ENCODE measurements around the gene RAB4A.
"Not testable (repeated sequence)": the region's sequence is repeated elsewhere in the genome, so short reads cannot be mapped to it uniquely, and the experiment has no call there.

The RAB4A gene

GRCh38 chr1:229286099-229286766 is 15.3 kb downstream of the RAB4A start:
- Mint-ChIP-seq H3K27me3 (no peaks in the 10 kb centered on the region), H3K9me3 (peaks cover 4% of the 10 kb centered on the region), H3K27ac (no peak overlapping the region), H3K36me3 (peaks cover 34% of the 10 kb centered on the region), H3K4me1 (peaks cover 24% of the 10 kb centered on the region), H3K4me3 (no peak overlapping the region)
- no peak for ATAC-seq (ENCODE audit: low read depth)
- DNase-seq (ENCODE audit: low spot score in 2 of 2), result no peak

- no peak overlapping the region for H3K4me3 Mint-ChIP-seq
- H3K9me3 Mint-ChIP-seq, result peaks cover 4% of the 10 kb centered on the region
- no peak for DNase-seq (ENCODE audit: low spot score in 2 of 2)
- H3K27me3 Mint-ChIP-seq, result no peaks in the 10 kb centered on the region
- no peak overlapping the region for H3K27ac Mint-ChIP-seq
- H3K4me1 Mint-ChIP-seq, result peaks cover 22% of the 10 kb centered on the region
- H3K36me3 Mint-ChIP-seq, result peaks cover 35% of the 10 kb centered on the region
- ATAC-seq (ENCODE audit: low read depth), result no peak
Observed at GRCh38 chr1:229287267-229287666, 16.4 kb downstream of the RAB4A start.

- ATAC-seq (ENCODE audit: low read depth), result no peak
- H3K27me3 Mint-ChIP-seq, result no peaks in the 10 kb centered on the region
- peaks cover 14% of the 10 kb centered on the region for H3K4me1 Mint-ChIP-seq
- no peak for DNase-seq (ENCODE audit: low spot score in 2 of 2)
- no peak overlapping the region for H3K4me3 Mint-ChIP-seq
- H3K9me3 Mint-ChIP-seq, result peaks cover 4% of the 10 kb centered on the region
- no peak overlapping the region for H3K27ac Mint-ChIP-seq
- H3K36me3 Mint-ChIP-seq, result peaks cover 26% of the 10 kb centered on the region
Observed at GRCh38 chr1:229288516-229288915, 17.6 kb downstream of the RAB4A start.

- not testable (repeated sequence) for H3K27me3 Mint-ChIP-seq; DNase-seq (ENCODE audit: low spot score in 2 of 2); ATAC-seq (ENCODE audit: low read depth); H3K9me3 Mint-ChIP-seq; H3K4me3 Mint-ChIP-seq; H3K27ac Mint-ChIP-seq
- H3K4me1 Mint-ChIP-seq, result peaks cover 14% of the 10 kb centered on the region
- peaks cover 29% of the 10 kb centered on the region for H3K36me3 Mint-ChIP-seq
Observed at GRCh38 chr1:229291686-229292085, 20.8 kb downstream of the RAB4A start.

- Mint-ChIP-seq H3K27me3 (no peaks in the 10 kb centered on the region), H3K4me1 (peaks cover 10% of the 10 kb centered on the region), H3K9me3 (peaks cover 4% of the 10 kb centered on the region), H3K27ac (peak overlapping the region; percentile 13), H3K36me3 (peaks cover 27% of the 10 kb centered on the region), H3K4me3 (no peak overlapping the region)
- no peak for ATAC-seq (ENCODE audit: low read depth)
- DNase-seq (ENCODE audit: low spot score in 2 of 2), result no peak
Observed at GRCh38 chr1:229293528-229294204, 22.8 kb downstream of the RAB4A start.

GRCh38 chr1:229295745-229296144 is 24.8 kb downstream of the RAB4A start:
- H3K27me3 Mint-ChIP-seq, result no peaks in the 10 kb centered on the region
- peaks cover 8% of the 10 kb centered on the region for H3K4me1 Mint-ChIP-seq
- H3K9me3 Mint-ChIP-seq, result peaks cover under 1% of the 10 kb centered on the region
- no peak overlapping the region for H3K4me3 Mint-ChIP-seq
- H3K27ac Mint-ChIP-seq, result no peak overlapping the region
- ATAC-seq (ENCODE audit: low read depth) (no peak), DNase-seq (ENCODE audit: low spot score in 2 of 2) (no peak)
- H3K36me3 Mint-ChIP-seq, result peaks cover 33% of the 10 kb centered on the region

- no peak for ATAC-seq (ENCODE audit: low read depth)
- Mint-ChIP-seq H3K4me1 (peaks cover 8% of the 10 kb centered on the region), H3K36me3 (peaks cover 30% of the 10 kb centered on the region), H3K27me3 (no peaks in the 10 kb centered on the region), H3K4me3 (no peak overlapping the region), H3K9me3 (no peaks in the 10 kb centered on the region), H3K27ac (no peak overlapping the region)
- no peak for DNase-seq (ENCODE audit: low spot score in 2 of 2)
Observed at GRCh38 chr1:229296541-229296941, 25.6 kb downstream of the RAB4A start.

- DNase-seq (ENCODE audit: low spot score in 2 of 2) (no peak), ATAC-seq (ENCODE audit: low read depth) (no peak)
- no peaks in the 10 kb centered on the region for H3K27me3 Mint-ChIP-seq
- H3K4me1 Mint-ChIP-seq, result peaks cover 8% of the 10 kb centered on the region
- no peak overlapping the region for H3K27ac Mint-ChIP-seq
- H3K9me3 Mint-ChIP-seq, result no peaks in the 10 kb centered on the region
- no peak overlapping the region for H3K4me3 Mint-ChIP-seq
- peaks cover 30% of the 10 kb centered on the region for H3K36me3 Mint-ChIP-seq
Observed at GRCh38 chr1:229297746-229298145, 26.8 kb downstream of the RAB4A start.

- H3K9me3 Mint-ChIP-seq, result no peaks in the 10 kb centered on the region
- no peak overlapping the region for H3K4me3 Mint-ChIP-seq
- H3K36me3 Mint-ChIP-seq, result peaks cover 30% of the 10 kb centered on the region
- H3K4me1 Mint-ChIP-seq, result peaks cover 8% of the 10 kb centered on the region
- ATAC-seq (ENCODE audit: low read depth) (no peak), DNase-seq (ENCODE audit: low spot score in 2 of 2) (no peak)
- no peak overlapping the region for H3K27ac Mint-ChIP-seq
- no peaks in the 10 kb centered on the region for H3K27me3 Mint-ChIP-seq
Observed at GRCh38 chr1:229298420-229298819, 27.5 kb downstream of the RAB4A start.

GRCh38 chr1:229298887-229299503 is 28.1 kb downstream of the RAB4A start:
- DNase-seq (ENCODE audit: low spot score in 2 of 2) (no peak), ATAC-seq (ENCODE audit: low read depth) (no peak)
- H3K27me3 Mint-ChIP-seq, result no peaks in the 10 kb centered on the region
- H3K9me3 Mint-ChIP-seq, result no peaks in the 10 kb centered on the region
- peaks cover 24% of the 10 kb centered on the region for H3K36me3 Mint-ChIP-seq
- peaks cover 3% of the 10 kb centered on the region for H3K4me1 Mint-ChIP-seq
- no peak overlapping the region for H3K27ac Mint-ChIP-seq
- H3K4me3 Mint-ChIP-seq, result no peak overlapping the region

GRCh38 chr1:229300099-229300757 is 29.3 kb downstream of the RAB4A start:
- Mint-ChIP-seq H3K4me3 (no peak overlapping the region), H3K4me1 (no peaks in the 10 kb centered on the region), H3K36me3 (peaks cover 24% of the 10 kb centered on the region), H3K27me3 (no peaks in the 10 kb centered on the region), H3K27ac (peak overlapping the region; percentile 12), H3K9me3 (no peaks in the 10 kb centered on the region)
- ATAC-seq (ENCODE audit: low read depth) (no peak), DNase-seq (ENCODE audit: low spot score in 2 of 2) (no peak)

GRCh38 chr1:229302740-229303139 is 31.8 kb downstream of the RAB4A start:
- Mint-ChIP-seq H3K9me3 (no peaks in the 10 kb centered on the region), H3K36me3 (peaks cover 22% of the 10 kb centered on the region), H3K27me3 (no peaks in the 10 kb centered on the region), H3K27ac (no peak overlapping the region), H3K4me3 (no peak overlapping the region), H3K4me1 (no peaks in the 10 kb centered on the region)
- no peak for ATAC-seq (ENCODE audit: low read depth)
- DNase-seq (ENCODE audit: low spot score in 2 of 2), result no peak

GRCh38 chr1:229303855-229304254 is 32.9 kb downstream of the RAB4A start:
- Mint-ChIP-seq H3K36me3 (peaks cover 25% of the 10 kb centered on the region), H3K27ac (no peak overlapping the region)
- ATAC-seq (ENCODE audit: low read depth), result no peak

GRCh38 chr1:229305392-229305791 is 34.5 kb downstream of the RAB4A start:
- Mint-ChIP-seq H3K36me3 (peaks cover 15% of the 10 kb centered on the region), H3K4me1 (no peaks in the 10 kb centered on the region), H3K27ac (no peak overlapping the region), H3K4me3 (no peak overlapping the region), H3K27me3 (no peaks in the 10 kb centered on the region), H3K9me3 (no peaks in the 10 kb centered on the region)
- ATAC-seq (ENCODE audit: low read depth), result no peak
- no peak for DNase-seq (ENCODE audit: low spot score in 2 of 2)

More at GRCh38 chr1:229303855-229304254, 32.9 kb downstream of the RAB4A start:
- Mint-ChIP-seq H3K4me3 (no peak overlapping the region), H3K4me1 (no peaks in the 10 kb centered on the region), H3K27me3 (no peaks in the 10 kb centered on the region), H3K9me3 (no peaks in the 10 kb centered on the region)
- no peak for DNase-seq (ENCODE audit: low spot score in 2 of 2)
